ENCODE data around the gene RFC1. TPM values are rescaled to one million over a fixed set of nuclear protein-coding genes. Genes with fewer than 3 reads are reported as not detected.

RFC1 gene
- total RNA-seq, 1 donor from 2014 or later: 36.4 TPM

Small RNAs within 50 kb of the gene (microRNA-seq; reads per million reads assigned to microRNA genes)
- gene MIR5591: not detected

Other genes with a start within 250 kb of the RFC1 start
- 25.9 and 35.1 TPM in 2 replicates for gene WDR19, start 183.8 kb downstream of the RFC1 start, total RNA-seq
- not detected in 2 replicates for gene KLB, start 40.6 kb upstream of the RFC1 start, total RNA-seq
- 4,018 and 4,391 TPM in 2 replicates for gene RPL9, start 92.6 kb upstream of the RFC1 start, total RNA-seq
- 14.5 and 16.6 TPM in 2 replicates for gene LIAS, start 92.7 kb upstream of the RFC1 start, total RNA-seq
- 48.0 and 58.2 TPM in 2 replicates for gene UGDH, start 161.1 kb upstream of the RFC1 start, total RNA-seq

Measured in myocyte (in vitro differentiated cells).